IMR-90 (cell line): ENCODE data around the gene HEYL. TPM values are rescaled to one million over a fixed set of nuclear protein-coding genes. Genes with fewer than 3 reads are reported as not detected.

ENCODE experiments used
- ATAC-seq: fragments of 200-7000 bp; cut with Tn5 transposase; 2 replicates; pipeline ENCODE4 v1.9.1; 2020; ENCODE audit warnings: low read depth, mild to moderate bottlenecking, moderate library complexity
- BruUV-seq: library from RNA; stranded (reverse); fragments of 400-500 nt; replicated peaks from 2 replicates; lab custom pipeline; 2021; lab: Mats Ljungman, UMichigan
- CTCF ChIA-PET: fragments of 300-600 bp; formaldehyde crosslinking; extraction: SDS; loops from one replicate; lab custom pipeline; 2021; ENCODE audit warnings: antibody characterized with exemption; lab: Yijun Ruan, JAX
- POLR2A ChIA-PET: fragments of 300-600 bp; sonication (Branson Sonifier 250); formaldehyde crosslinking; loops from one replicate; lab custom pipeline; 2022; ENCODE audit warnings: antibody characterized with exemption; ENCODE audit not compliant: unreplicated experiment; lab: Charles Lee
- DNase-seq: peaks from one replicate; pipeline ENCODE4 v3.0.0; 2013
- H2AFZ ChIP-seq: replicated peaks from 2 replicates; pipeline ENCODE3; 2013; ENCODE audit warnings: low read length, mild to moderate bottlenecking; ENCODE audit not compliant: poor library complexity
- H2AK5ac ChIP-seq: 2 replicates; pipeline ENCODE4 v1.6.1; 2013; ENCODE audit warnings: low read depth, low read length, inconsistent platforms
- H2AK9ac ChIP-seq: replicated peaks from 2 replicates; pipeline ENCODE3; 2013; ENCODE audit warnings: mild to moderate bottlenecking, low read depth, low read length, moderate library complexity; ENCODE audit not compliant: poor library complexity
- H2BK120ac ChIP-seq: 2 replicates; pipeline ENCODE4 v1.6.1; 2013; ENCODE audit warnings: low read depth, low read length, inconsistent platforms
- H2BK15ac ChIP-seq: 3 replicates; pipeline ENCODE4 v1.6.1; 2013; ENCODE audit warnings: low read depth, low read length, inconsistent platforms
- H2BK20ac ChIP-seq: 2 replicates; pipeline ENCODE4 v1.6.1; 2013; ENCODE audit warnings: low read depth, mild to moderate bottlenecking, inconsistent platforms, low read length, moderate library complexity
- H2BK5ac ChIP-seq: 2 replicates; pipeline ENCODE4 v1.6.1; 2013; ENCODE audit warnings: mild to moderate bottlenecking, low read depth, low read length, inconsistent platforms; ENCODE audit not compliant: poor library complexity, severe bottlenecking
- H3K14ac ChIP-seq: replicated peaks from 2 replicates; pipeline ENCODE4 v1.6.1; 2013; ENCODE audit warnings: low read depth, low read length, inconsistent platforms
- H3K18ac ChIP-seq: 2 replicates; pipeline ENCODE4 v1.6.1; 2013; ENCODE audit warnings: low read depth, low read length, control low read depth
- H3K23ac ChIP-seq: 2 replicates; pipeline ENCODE4 v1.6.1; 2013; ENCODE audit warnings: low read depth, low read length, inconsistent platforms
- H3K27ac ChIP-seq: 2 replicates; pipeline ENCODE4 v1.5.1; 2013; ENCODE audit warnings: mild to moderate bottlenecking, control low read depth, low read length; ENCODE audit not compliant: insufficient read depth
- H3K27me3 ChIP-seq: 2 replicates; pipeline ENCODE4 v1.6.1; 2013; ENCODE audit warnings: low read length; ENCODE audit not compliant: control insufficient read depth, insufficient read depth
- H3K36me3 ChIP-seq: 2 replicates; pipeline ENCODE4 v1.6.1; 2013; ENCODE audit warnings: low read length, mixed read lengths; ENCODE audit not compliant: control insufficient read depth, insufficient read depth
- H3K4ac ChIP-seq: 2 replicates; pipeline ENCODE4 v1.6.1; 2013; ENCODE audit warnings: low read depth, low read length, inconsistent platforms
- H3K4me1 ChIP-seq: 2 replicates; pipeline ENCODE4 v1.6.1; 2013; ENCODE audit warnings: low read length, mixed read lengths; ENCODE audit not compliant: control insufficient read depth, insufficient read depth
- H3K4me2 ChIP-seq: 2 replicates; pipeline ENCODE4 v1.6.1; 2013; ENCODE audit warnings: low read depth, mild to moderate bottlenecking, control low read depth, low read length, moderate library complexity
- H3K4me3 ChIP-seq: 2 replicates; pipeline ENCODE4 v1.5.1; 2013; ENCODE audit warnings: low read depth, mild to moderate bottlenecking, control low read depth, low read length, moderate library complexity; ENCODE audit not compliant: insufficient read depth
- H3K56ac ChIP-seq: 2 replicates; pipeline ENCODE4 v1.6.1; 2013; ENCODE audit warnings: low read length, inconsistent platforms; ENCODE audit not compliant: insufficient read depth; ENCODE audit errors: extremely low read depth
- H3K79me1 ChIP-seq, 2 experiments: 2 replicates each; pipeline ENCODE4 v1.6.1; 2013; ENCODE audit warnings: low read length in 2 of 2, inconsistent platforms in 1 of 2, low read depth in 1 of 2
- H3K9ac ChIP-seq: 2 replicates; pipeline ENCODE4 v1.6.1; 2013; ENCODE audit warnings: low read depth, low read length, control low read depth
- H3K9me1 ChIP-seq: 2 replicates; pipeline ENCODE4 v1.6.1; 2013; ENCODE audit warnings: low read length, inconsistent platforms; ENCODE audit not compliant: insufficient read depth
- H3K9me3 ChIP-seq: 2 replicates; pipeline ENCODE4 v1.6.1; 2013; ENCODE audit warnings: low read length; ENCODE audit not compliant: control insufficient read depth, insufficient read depth
- H4K20me1 ChIP-seq: 2 replicates; pipeline ENCODE4 v1.6.1; 2013; ENCODE audit warnings: low read length, inconsistent platforms; ENCODE audit not compliant: insufficient read depth
- H4K5ac ChIP-seq: 2 replicates; pipeline ENCODE4 v1.6.1; 2013; ENCODE audit warnings: mild to moderate bottlenecking, low read depth, low read length, control low read depth
- H4K8ac ChIP-seq, 2 experiments: 2 replicates each; pipeline ENCODE4 v1.6.1; 2013; ENCODE audit warnings: low read depth in 2 of 2, low read length in 2 of 2, control low read depth in 1 of 2, inconsistent platforms in 1 of 2
- H4K91ac ChIP-seq: 2 replicates; pipeline ENCODE4 v1.6.1; 2013; ENCODE audit warnings: low read depth, low read length, inconsistent platforms; ENCODE audit not compliant: insufficient read depth
- CEBPB ChIP-seq: IDR thresholded peaks from 2 replicates; pipeline ENCODE4 v1.6.1; 2012; ENCODE audit warnings: low read depth, low read length, improper control_type of control experiment
- FOS ChIP-seq: fragments of 150-350 bp; IDR thresholded peaks from 2 replicates; pipeline ENCODE4 v1.6.1; 2016; ENCODE audit warnings: low read depth, low read length
- WGBS, 2 experiments: methylation state at CpG; one replicate each; pipeline versions ENCODE4 v1.1.5 to v1.1.7; 2013; ENCODE audit warnings: missing lambda C conversion rate in 2 of 2; ENCODE audit not compliant: insufficient read length in 1 of 2; ENCODE audit errors: extremely low coverage in 2 of 2; 5-methylcytosine and 5-hydroxymethylcytosine counted together
- dilution Hi-C: fragments of 300-500 bp; cut with HindIII; formaldehyde crosslinking; loops from one replicate; pipeline ENCODE4 v1.14.3; 2018; ENCODE audit warnings: low sequenced_read_pairs; ENCODE audit not compliant: unreplicated experiment
- in situ Hi-C: fragments of 300-500 bp; cut with MboI; formaldehyde crosslinking; loops from 3 replicates; pipeline ENCODE4 v1.14.3; 2019; ENCODE audit warnings: low sequenced_read_pairs, inconsistent platforms, mixed read lengths
- intact Hi-C: fragments of 100-400 bp; cut with micrococcal nuclease; formaldehyde crosslinking; loops from 2 replicates; pipeline ENCODE4 v1.10.0; 2022
- polyA plus RNA-seq, 3 experiments: library from polyadenylated mRNA; depleted of rRNA; stranded (reverse); fragments of >200 nt; gene quantifications; 2 replicates each; pipeline ENCODE4 v1.2.3, GENCODE V29; 2012; ENCODE audit warnings: low replicate concordance in 1 of 3
- total RNA-seq: library from RNA; depleted of rRNA; stranded (reverse); fragments of >200 nt; gene quantifications from 2 replicates; pipeline ENCODE4 v1.2.3, GENCODE V29; 2012

Gene HEYL
- total and polyA plus RNA-seq, 2 of the 4 experiments (the other 2 are of a cell fraction): 0.02 TPM; not detected in 1

GRCh38 chr1:39640861-39641260, 1.4 kb upstream of the HEYL start:
- Histone ChIP-seq H3K9me3 (no peaks in the 10 kb centered on the region; the same call in 1 of the 2 replicates), H3K9me1 (0 out of 2 replicates have a peak, but pooled peaks cover 3% of the 10 kb centered on the region), H3K9ac (no peak overlapping the region), H4K8ac (no peak overlapping the region), H3K4me3 (no peak overlapping the region), H3K27ac (no peak overlapping the region), H4K91ac (no peak overlapping the region), H3K18ac (no peak overlapping the region), H3K27me3 (peaks cover 30% of the 10 kb centered on the region), H2AK5ac (no peak overlapping the region), H3K23ac (no peak overlapping the region), H4K5ac (no peak overlapping the region), H4K20me1 (no peaks in the 10 kb centered on the region), H3K56ac (no peak overlapping the region), H3K79me1 (no peaks in the 10 kb centered on the region), H3K4me1 (0 out of 2 replicates have a peak, but pooled peaks cover 2% of the 10 kb centered on the region), H2BK120ac (no peak overlapping the region), H2AFZ (peak overlapping the region; percentile 56), H3K4me2 (no peak overlapping the region), H3K14ac (no peak overlapping the region), H3K36me3 (no peaks in the 10 kb centered on the region), H2BK5ac (no peak overlapping the region), H3K4ac (no peak overlapping the region), H2AK9ac (no peak overlapping the region), H2BK15ac (no peak overlapping the region), H2BK20ac (no peak overlapping the region)
- DNase-seq: no peak
- intact Hi-C loops (no loop called here), dilution Hi-C loops (no loop called here), in situ Hi-C loops (no loop called here)
- TF ChIP-seq CEBPB: peak; percentile 56; the same call in 1 of the 2 replicates
- no peak for TF ChIP-seq FOS
- POLR2A ChIA-PET: no interaction called here
- CTCF ChIA-PET: interaction anchor here (1.2 to 1.3 kb wide), 2 partner anchors 13 to 35 kb away, joined by 3 to 5 read pairs; no protein-coding TSS in a partner anchor
- no TSS peak for BruUV-seq
- 100% methylated on average over 2 of the region's 8 CpGs; no CpG with 5 or more reads in 1 of the 2 experiments for WGBS, 2 experiments
- no peak for ATAC-seq
